Neural cell (in vitro differentiated cells): ENCODE measurements around the gene SUMO3. TPM values are rescaled to one million over a fixed set of nuclear protein-coding genes. Genes with fewer than 3 reads are reported as not detected.

ENCODE experiments used
- H2AFZ ChIP-seq: fragments of 200-600, 300-800 bp; sonication (generic), shearing (Covaris generic); 2 replicates; pipeline ENCODE4 v1.6.0; 2014; ENCODE audit warnings: low read depth, mild to moderate bottlenecking, antibody characterized with exemption, low read length, moderate library complexity
- H3F3A ChIP-seq: fragments of 200-600 bp; shearing (Covaris generic); 2 replicates; pipeline ENCODE4 v1.6.1; 2016; ENCODE audit warnings: mild to moderate bottlenecking, moderate library complexity, mixed read lengths, antibody characterized with exemption, low read length; ENCODE audit not compliant: insufficient read depth, poor library complexity, severe bottlenecking
- H3K27ac ChIP-seq: fragments of 200-600, 300-800 bp; sonication (generic), shearing (Covaris generic); 2 replicates; pipeline ENCODE4 v1.5.1; 2014; ENCODE audit warnings: mild to moderate bottlenecking, low read length, moderate library complexity
- H3K27me3 ChIP-seq: fragments of 300-800, 200-600 bp; sonication (generic), shearing (Covaris generic); 2 replicates; pipeline ENCODE4 v1.6.0; 2014; ENCODE audit warnings: mild to moderate bottlenecking, low read depth, low read length, moderate library complexity; ENCODE audit not compliant: insufficient read depth
- H3K36me3 ChIP-seq: fragments of 300-800, 200-600 bp; sonication (generic), shearing (Covaris generic); 2 replicates; pipeline ENCODE4 v1.5.1; 2014; ENCODE audit warnings: mild to moderate bottlenecking, antibody characterized with exemption, low read length, moderate library complexity; ENCODE audit not compliant: insufficient read depth
- H3K4me2 ChIP-seq: fragments of 300-800, 200-600 bp; sonication (generic), shearing (Covaris generic); 2 replicates; pipeline ENCODE4 v1.6.0; 2014; ENCODE audit warnings: mild to moderate bottlenecking, low read length
- H3K4me3 ChIP-seq: fragments of 300-800, 200-600 bp; sonication (generic), shearing (Covaris generic); 2 replicates; pipeline ENCODE4 v1.5.1; 2014; ENCODE audit warnings: mild to moderate bottlenecking, low read length, moderate library complexity
- H3K79me2 ChIP-seq: fragments of 200-600 bp; shearing (Covaris generic); replicated peaks from 2 replicates; pipeline ENCODE4 v1.6.0; 2014; ENCODE audit warnings: mild to moderate bottlenecking, low read length, moderate library complexity; ENCODE audit not compliant: insufficient read depth
- H3K9ac ChIP-seq: fragments of 300-800, 200-600 bp; sonication (generic), shearing (Covaris generic); 2 replicates; pipeline ENCODE4 v1.6.1; 2016; ENCODE audit warnings: mild to moderate bottlenecking, low read length, mixed read lengths
- H3K9me2 ChIP-seq: fragments of 200-600 bp; shearing (Covaris generic); 2 replicates; pipeline ENCODE4 v1.6.1; 2016; ENCODE audit warnings: mild to moderate bottlenecking, low read length, mixed read lengths; ENCODE audit not compliant: insufficient read depth
- H3K9me3 ChIP-seq: fragments of 200-600, 300-800 bp; sonication (generic), shearing (Covaris generic); 2 replicates; pipeline ENCODE4 v1.6.1; 2016; ENCODE audit warnings: mild to moderate bottlenecking, mixed run types, low read length, moderate library complexity, mixed read lengths
- H4K20me1 ChIP-seq: fragments of 200-600 bp; shearing (Covaris generic); 2 replicates; pipeline ENCODE4 v1.6.1; 2016; ENCODE audit warnings: mild to moderate bottlenecking, mixed run types; ENCODE audit not compliant: insufficient read depth
- CTCF ChIP-seq: fragments of 450-650 bp; IDR thresholded peaks from 2 replicates; pipeline ENCODE4 v1.5.1; 2014; ENCODE audit warnings: antibody characterized with exemption, mild to moderate bottlenecking, moderate library complexity; ENCODE audit not compliant: poor library complexity, severe bottlenecking
- EP300 ChIP-seq: fragments of 450-650 bp; conservative IDR thresholded peaks from 2 replicates; pipeline ENCODE4 v1.6.1; 2014; ENCODE audit warnings: antibody characterized with exemption, mild to moderate bottlenecking, moderate library complexity; ENCODE audit not compliant: poor library complexity, severe bottlenecking
- EZH2 ChIP-seq: fragments of 200-600, 300-800 bp; shearing (Covaris generic), sonication (generic); IDR thresholded peaks from 2 replicates; pipeline ENCODE4 v1.6.1; 2014; ENCODE audit warnings: antibody characterized with exemption, low read length, borderline replicate concordance, mild to moderate bottlenecking; ENCODE audit not compliant: insufficient read depth, poor library complexity, severe bottlenecking
- MXI1 ChIP-seq: fragments of 450-650 bp; conservative IDR thresholded peaks from 2 replicates; pipeline ENCODE4 v1.6.1; 2014; ENCODE audit warnings: antibody characterized with exemption, mild to moderate bottlenecking; ENCODE audit not compliant: poor library complexity, severe bottlenecking
- POLR2AphosphoS5 ChIP-seq: IDR thresholded peaks from 2 replicates; pipeline ENCODE4 v1.6.1; 2012
- RAD21 ChIP-seq: fragments of 450-650 bp; conservative IDR thresholded peaks from 2 replicates; pipeline ENCODE4 v1.6.1; 2014; ENCODE audit warnings: antibody characterized with exemption, mild to moderate bottlenecking, moderate library complexity
- REST ChIP-seq: IDR thresholded peaks from 2 replicates; pipeline ENCODE4 v1.6.1; 2012; ENCODE audit warnings: borderline replicate concordance
- SMC3 ChIP-seq: fragments of 450-650 bp; conservative IDR thresholded peaks from 2 replicates; pipeline ENCODE4 v1.6.1; 2014; ENCODE audit warnings: antibody characterized with exemption, mild to moderate bottlenecking, moderate library complexity; ENCODE audit not compliant: poor library complexity
- TAF1 ChIP-seq: IDR thresholded peaks from 2 replicates; pipeline ENCODE4 v1.6.1; 2012; ENCODE audit warnings: low read depth
- polyA minus RNA-seq: library from RNA; depleted of rRNA, polyadenylated mRNA; stranded (reverse); fragments of >200 nt; gene quantifications from 2 replicates; pipeline ENCODE4 v1.2.3, GENCODE V29; 2014
- polyA plus RNA-seq: library from polyadenylated mRNA; depleted of rRNA; stranded (reverse); fragments of >200 nt; gene quantifications from 2 replicates; pipeline ENCODE4 v1.2.3, GENCODE V29; 2014

The SUMO3 gene
- 113 TPM in 2 replicates for polyA plus RNA-seq
- polyA minus RNA-seq: 63.1 and 69.1 TPM in 2 replicates

GRCh38 chr21:44817914-44818639 is at the start of gene SUMO3:
Gene SUMO3, minus strand, starts transcription at chr21:44818062. Its CDS starts 94 bp downstream, at chr21:44817968.
- peak within 1 kb of the TSS; percentile 56 for H2AFZ ChIP-seq
- H3K27ac ChIP-seq: peak within 1 kb of the TSS; percentile 44

More at GRCh38 chr21:44817914-44818639, at the start of gene SUMO3:
- Histone ChIP-seq H3K27me3 (no peaks in the 10 kb centered on the region), H3K4me2 (peak within 1 kb of the TSS; percentile 6), H3K79me2 (no peaks in the 10 kb centered on the region), H3K36me3 (no peaks in the 10 kb centered on the region), H3K4me3 (peak within 1 kb of the TSS; percentile 75), H4K20me1 (no peaks in the 10 kb centered on the region), H3F3A (no peaks in the 10 kb centered on the region), H3K9me3 (peaks cover 13% of the 10 kb centered on the region), H3K9ac (peak within 1 kb of the TSS; percentile 75), H3K9me2 (no peaks in the 10 kb centered on the region)
- TF ChIP-seq TAF1: no peak
- TF ChIP-seq SMC3: peak; percentile 35
- TF ChIP-seq EZH2: no peak
- peak; percentile 58 for TF ChIP-seq MXI1
- TF ChIP-seq RAD21: no peak
- peak; percentile 36 for TF ChIP-seq EP300
- TF ChIP-seq REST: no peak
- peak; percentile 92 for TF ChIP-seq POLR2AphosphoS5
- TF ChIP-seq CTCF: peak; percentile 30
